Body of pancreas (tissue), 4 donors: ENCODE data around the gene MICAL2.

ENCODE experiments used
- POLR2A ChIP-seq, 3 donors: fragments of 450-650 bp; IDR thresholded peaks; one replicate each; pipeline ENCODE4 v1.6.1; 2016; ENCODE audit warnings: antibody characterized with exemption in 3 of 3, mild to moderate bottlenecking in 2 of 3
- TF ChIP-seq, protein P1 (sequence below), 7 experiments: fragments of 450-650 bp in 4 of 7; fragments of 200-600 bp in 3 of 7; sonication (generic) in 3 of 7; IDR thresholded peaks; one replicate each; pipeline ENCODE4 v1.5.1; 2016 to 2019; ENCODE audit warnings: antibody characterized with exemption in 7 of 7

DNA sequence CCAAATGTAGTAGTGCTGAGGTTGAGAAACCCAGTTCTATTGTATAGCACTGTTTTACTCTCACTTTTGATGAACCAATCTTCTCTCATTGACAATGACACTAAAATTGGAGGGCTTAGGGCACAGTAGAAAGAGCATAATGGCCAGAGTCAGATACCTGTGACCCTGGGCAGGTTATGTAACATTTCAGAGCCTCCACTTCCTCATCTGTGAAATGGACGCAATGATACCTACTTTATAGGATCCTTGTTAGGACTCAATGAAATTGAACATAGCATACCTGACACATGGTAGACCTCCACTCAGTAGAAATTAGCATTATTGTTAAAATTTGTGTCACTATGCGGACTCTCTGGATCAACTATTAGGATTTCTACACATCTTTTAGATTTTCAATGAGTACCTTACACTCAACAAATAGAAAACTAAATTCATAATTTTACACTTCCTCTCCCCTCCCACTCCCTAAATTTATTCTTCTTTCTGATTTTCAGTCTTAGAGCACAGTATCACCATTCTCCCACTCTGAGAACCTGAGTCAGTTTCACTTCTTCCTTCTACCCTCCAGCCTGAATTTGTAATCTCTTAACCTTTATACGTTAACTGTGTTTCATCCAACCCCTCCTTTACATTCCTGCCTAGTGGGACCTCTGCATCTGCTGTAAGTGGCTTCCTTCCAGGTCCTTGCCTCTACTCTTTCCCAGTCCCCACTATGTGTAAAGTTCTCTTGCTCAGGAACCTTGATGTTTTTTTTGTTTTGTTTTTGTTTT lies 78.3 kb downstream of the MICAL2 start:
- TF ChIP-seq, protein P1, sequence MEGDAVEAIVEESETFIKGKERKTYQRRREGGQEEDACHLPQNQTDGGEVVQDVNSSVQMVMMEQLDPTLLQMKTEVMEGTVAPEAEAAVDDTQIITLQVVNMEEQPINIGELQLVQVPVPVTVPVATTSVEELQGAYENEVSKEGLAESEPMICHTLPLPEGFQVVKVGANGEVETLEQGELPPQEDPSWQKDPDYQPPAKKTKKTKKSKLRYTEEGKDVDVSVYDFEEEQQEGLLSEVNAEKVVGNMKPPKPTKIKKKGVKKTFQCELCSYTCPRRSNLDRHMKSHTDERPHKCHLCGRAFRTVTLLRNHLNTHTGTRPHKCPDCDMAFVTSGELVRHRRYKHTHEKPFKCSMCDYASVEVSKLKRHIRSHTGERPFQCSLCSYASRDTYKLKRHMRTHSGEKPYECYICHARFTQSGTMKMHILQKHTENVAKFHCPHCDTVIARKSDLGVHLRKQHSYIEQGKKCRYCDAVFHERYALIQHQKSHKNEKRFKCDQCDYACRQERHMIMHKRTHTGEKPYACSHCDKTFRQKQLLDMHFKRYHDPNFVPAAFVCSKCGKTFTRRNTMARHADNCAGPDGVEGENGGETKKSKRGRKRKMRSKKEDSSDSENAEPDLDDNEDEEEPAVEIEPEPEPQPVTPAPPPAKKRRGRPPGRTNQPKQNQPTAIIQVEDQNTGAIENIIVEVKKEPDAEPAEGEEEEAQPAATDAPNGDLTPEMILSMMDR (IDR thresholded peaks at IDR 0.05), result no peak
- no peak for TF ChIP-seq POLR2A (IDR thresholded peaks at IDR 0.05)
